Measurements from ENCODE around the gene IL17RB.

DNA sequence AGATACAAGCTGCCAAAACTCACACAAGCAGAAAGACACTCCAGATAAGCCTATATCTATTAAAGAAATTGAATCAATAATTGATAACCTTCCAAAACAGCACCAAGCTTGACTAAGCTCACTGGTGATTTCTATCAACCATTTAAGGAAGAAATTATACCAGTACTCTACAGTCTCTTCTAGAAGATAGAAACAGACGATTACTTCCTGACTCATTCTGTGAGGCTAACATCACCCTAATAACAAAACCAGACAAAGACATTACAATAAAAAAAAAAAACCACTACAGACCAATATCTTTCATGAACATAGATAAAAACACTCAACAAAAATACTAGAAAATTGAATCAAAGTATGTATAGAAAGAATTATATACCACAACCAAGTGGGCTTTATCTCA is 20.3 kb upstream of the IL17RB start:
- TF ChIP-seq, protein P1, sequence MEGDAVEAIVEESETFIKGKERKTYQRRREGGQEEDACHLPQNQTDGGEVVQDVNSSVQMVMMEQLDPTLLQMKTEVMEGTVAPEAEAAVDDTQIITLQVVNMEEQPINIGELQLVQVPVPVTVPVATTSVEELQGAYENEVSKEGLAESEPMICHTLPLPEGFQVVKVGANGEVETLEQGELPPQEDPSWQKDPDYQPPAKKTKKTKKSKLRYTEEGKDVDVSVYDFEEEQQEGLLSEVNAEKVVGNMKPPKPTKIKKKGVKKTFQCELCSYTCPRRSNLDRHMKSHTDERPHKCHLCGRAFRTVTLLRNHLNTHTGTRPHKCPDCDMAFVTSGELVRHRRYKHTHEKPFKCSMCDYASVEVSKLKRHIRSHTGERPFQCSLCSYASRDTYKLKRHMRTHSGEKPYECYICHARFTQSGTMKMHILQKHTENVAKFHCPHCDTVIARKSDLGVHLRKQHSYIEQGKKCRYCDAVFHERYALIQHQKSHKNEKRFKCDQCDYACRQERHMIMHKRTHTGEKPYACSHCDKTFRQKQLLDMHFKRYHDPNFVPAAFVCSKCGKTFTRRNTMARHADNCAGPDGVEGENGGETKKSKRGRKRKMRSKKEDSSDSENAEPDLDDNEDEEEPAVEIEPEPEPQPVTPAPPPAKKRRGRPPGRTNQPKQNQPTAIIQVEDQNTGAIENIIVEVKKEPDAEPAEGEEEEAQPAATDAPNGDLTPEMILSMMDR (conservative IDR thresholded peaks at IDR 0.05; ENCODE audit: low read length) = no peak
- TF ChIP-seq EZH2phosphoT487 (IDR thresholded peaks at IDR 0.05; ENCODE audit: borderline replicate concordance, low read depth, low read length) = no peak

Data from OCI-LY7 (cell line).